ENCODE measurements around the gene CDKAL1.

CDKAL1 gene

GRCh38 chr6:20933057-20933788 lies 399.0 kb downstream of the CDKAL1 start:
- no peak for DNase-seq

- no peak for DNase-seq
These were observed 402.7 kb downstream of the CDKAL1 start for GRCh38 chr6:20936949-20937348.

GRCh38 chr6:20939161-20939775 lies 405.0 kb downstream of the CDKAL1 start:
- DNase-seq: no peak

- DNase-seq: no peak
These were observed 408.9 kb downstream of the CDKAL1 start for GRCh38 chr6:20943040-20943627.

- DNase-seq: no peak
These were observed 409.7 kb downstream of the CDKAL1 start for GRCh38 chr6:20943922-20944321.

GRCh38 chr6:20946022-20946421 lies 411.8 kb downstream of the CDKAL1 start:
- DNase-seq: no peak

- DNase-seq: no peak
These were observed 412.6 kb downstream of the CDKAL1 start for GRCh38 chr6:20946890-20947289.

GRCh38 chr6:20947977-20948376 lies 413.7 kb downstream of the CDKAL1 start:
- no peak for DNase-seq

- no peak for DNase-seq
These were observed 414.3 kb downstream of the CDKAL1 start for GRCh38 chr6:20948556-20948955.

GRCh38 chr6:20949138-20949537 lies 414.9 kb downstream of the CDKAL1 start:
- no peak for DNase-seq

GRCh38 chr6:20952699-20953474 lies 418.6 kb downstream of the CDKAL1 start:
- no peak for DNase-seq

- no peak for DNase-seq
These were observed 420.1 kb downstream of the CDKAL1 start for GRCh38 chr6:20954315-20954714.

GRCh38 chr6:20955131-20955530 lies 420.9 kb downstream of the CDKAL1 start:
- DNase-seq: no peak

GRCh38 chr6:20955751-20956150 lies 421.5 kb downstream of the CDKAL1 start:
- DNase-seq: no peak

GRCh38 chr6:20960067-20960466 lies 425.8 kb downstream of the CDKAL1 start:
- no peak for DNase-seq

GRCh38 chr6:20965276-20965675 lies 431.0 kb downstream of the CDKAL1 start:
- DNase-seq: no peak

- DNase-seq: no peak
These were observed 431.7 kb downstream of the CDKAL1 start for GRCh38 chr6:20965915-20966314.

GRCh38 chr6:20969551-20969950 lies 435.3 kb downstream of the CDKAL1 start:
- no peak for DNase-seq

- DNase-seq: no peak
These were observed 442.2 kb downstream of the CDKAL1 start for GRCh38 chr6:20976391-20976918.

- DNase-seq: no peak
These were observed 443.9 kb downstream of the CDKAL1 start for GRCh38 chr6:20978151-20978614.

GRCh38 chr6:20979076-20979475 lies 444.8 kb downstream of the CDKAL1 start:
- no peak for DNase-seq

GRCh38 chr6:20983961-20984360 lies 449.7 kb downstream of the CDKAL1 start:
- DNase-seq: no peak

GRCh38 chr6:20985821-20986220 lies 451.6 kb downstream of the CDKAL1 start:
- no peak for DNase-seq

Data from stimulated activated CD4-positive, alpha-beta T cell treated with anti-CD3 and anti-CD28 coated beads, Interleukin-15, amount 100 ng/mL, for 24 hours (primary cell).